Testis (tissue), 3 donors: ENCODE measurements around the gene CDH2. TPM values are rescaled to one million over a fixed set of nuclear protein-coding genes. Genes with fewer than 3 reads are reported as not detected.

Source experiments
- DNase-seq: peaks from one replicate; pipeline ENCODE4 v3.0.0-alpha.2; 2019
- H3K27ac ChIP-seq, 2 donors: fragments of 200-600 bp; sonication (generic); one replicate each; pipeline ENCODE4 v1.5.1; 2019
- H3K27me3 ChIP-seq: fragments of 200-600 bp; sonication (generic); one replicate; pipeline ENCODE4 v1.5.1; 2019
- H3K36me3 ChIP-seq: fragments of 200-600 bp; sonication (generic); one replicate; pipeline ENCODE4 v1.5.1; 2017; ENCODE audit warnings: low read depth; ENCODE audit errors: missing control alignments
- H3K4me1 ChIP-seq: fragments of 200-600 bp; sonication (generic); one replicate; pipeline ENCODE4 v1.5.1; 2019
- H3K4me3 ChIP-seq, 2 donors: fragments of 200-600 bp; sonication (generic); one replicate each; pipeline ENCODE4 v1.5.1; 2017 to 2019
- H3K9me3 ChIP-seq: fragments of 200-600 bp; sonication (generic); one replicate; pipeline ENCODE4 v1.5.1; 2017
- POLR2A ChIP-seq: fragments of 450-650 bp; IDR thresholded peaks from one replicate; pipeline ENCODE4 v1.6.1; 2017; ENCODE audit warnings: antibody characterized with exemption, mild to moderate bottlenecking, moderate library complexity
- WGBS, 2 donors: methylation state at CpG; one replicate each; pipeline ENCODE4 v1.1.5; 2018; 5-methylcytosine and 5-hydroxymethylcytosine counted together
- intact Hi-C: fragments of 100-400 bp; cut with DNase I; formaldehyde crosslinking; loops from one replicate; pipeline ENCODE4 v1.15.1; 2023; ENCODE audit warnings: low total_unique reads
- polyA plus RNA-seq: library from polyadenylated mRNA; stranded (reverse); fragments of 350-450 nt; fragmentation: Illumina TruSeq; extraction: RNeasy Lipid Tissue Mini Kit (QIAGEN cat#74804); gene quantifications from one replicate; pipeline ENCODE4 v1.2.3, GENCODE V29; 2014; ENCODE audit warnings: low read depth, low replicate concordance; ENCODE audit not compliant: insufficient read depth
- total RNA-seq, 2 donors: library from RNA; depleted of rRNA; stranded (reverse); fragments of >200 nt; gene quantifications; one replicate each; pipeline ENCODE4 v1.2.3, GENCODE V29; 2016
- TF ChIP-seq, protein P1 (sequence below), 3 experiments: fragments of 450-650 bp in 2 of 3; fragments of 200-600 bp in 1 of 3; sonication (generic) in 1 of 3; IDR thresholded peaks; one replicate each; pipeline ENCODE4 v1.5.1; 2016 to 2019; ENCODE audit warnings: antibody characterized with exemption in 3 of 3, mild to moderate bottlenecking in 2 of 3, moderate library complexity in 1 of 3

CDH2 gene
- total and polyA plus RNA-seq, 3 donors from 2014 or later = 98.6 to 165 (median 128) TPM

DNA sequence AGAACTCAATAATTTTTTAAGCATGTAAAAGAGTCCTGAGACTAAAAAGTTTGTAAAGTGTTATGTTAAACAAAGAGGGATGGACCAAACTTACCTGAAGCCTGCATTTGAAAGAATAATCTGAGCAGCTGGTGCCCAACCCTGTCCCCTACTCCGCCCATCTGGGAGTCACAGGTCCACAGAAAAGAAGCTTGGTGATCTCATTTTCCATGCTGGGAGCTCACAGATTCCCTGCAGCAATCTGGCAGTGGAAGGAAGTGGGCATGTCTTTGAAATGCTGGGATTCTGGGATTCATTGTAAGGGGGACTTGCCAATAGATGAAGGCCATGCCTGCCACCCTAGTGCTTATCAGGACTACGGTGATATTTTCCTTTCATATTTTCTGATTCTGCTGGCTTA, 17.9 kb downstream of the CDH2 start:
- DNase-seq = no peak
- no peak overlapping the region for H3K27ac ChIP-seq
- TF ChIP-seq, protein P1, sequence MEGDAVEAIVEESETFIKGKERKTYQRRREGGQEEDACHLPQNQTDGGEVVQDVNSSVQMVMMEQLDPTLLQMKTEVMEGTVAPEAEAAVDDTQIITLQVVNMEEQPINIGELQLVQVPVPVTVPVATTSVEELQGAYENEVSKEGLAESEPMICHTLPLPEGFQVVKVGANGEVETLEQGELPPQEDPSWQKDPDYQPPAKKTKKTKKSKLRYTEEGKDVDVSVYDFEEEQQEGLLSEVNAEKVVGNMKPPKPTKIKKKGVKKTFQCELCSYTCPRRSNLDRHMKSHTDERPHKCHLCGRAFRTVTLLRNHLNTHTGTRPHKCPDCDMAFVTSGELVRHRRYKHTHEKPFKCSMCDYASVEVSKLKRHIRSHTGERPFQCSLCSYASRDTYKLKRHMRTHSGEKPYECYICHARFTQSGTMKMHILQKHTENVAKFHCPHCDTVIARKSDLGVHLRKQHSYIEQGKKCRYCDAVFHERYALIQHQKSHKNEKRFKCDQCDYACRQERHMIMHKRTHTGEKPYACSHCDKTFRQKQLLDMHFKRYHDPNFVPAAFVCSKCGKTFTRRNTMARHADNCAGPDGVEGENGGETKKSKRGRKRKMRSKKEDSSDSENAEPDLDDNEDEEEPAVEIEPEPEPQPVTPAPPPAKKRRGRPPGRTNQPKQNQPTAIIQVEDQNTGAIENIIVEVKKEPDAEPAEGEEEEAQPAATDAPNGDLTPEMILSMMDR (IDR thresholded peaks at IDR 0.05) = no peak
- TF ChIP-seq POLR2A = no peak

DNA sequence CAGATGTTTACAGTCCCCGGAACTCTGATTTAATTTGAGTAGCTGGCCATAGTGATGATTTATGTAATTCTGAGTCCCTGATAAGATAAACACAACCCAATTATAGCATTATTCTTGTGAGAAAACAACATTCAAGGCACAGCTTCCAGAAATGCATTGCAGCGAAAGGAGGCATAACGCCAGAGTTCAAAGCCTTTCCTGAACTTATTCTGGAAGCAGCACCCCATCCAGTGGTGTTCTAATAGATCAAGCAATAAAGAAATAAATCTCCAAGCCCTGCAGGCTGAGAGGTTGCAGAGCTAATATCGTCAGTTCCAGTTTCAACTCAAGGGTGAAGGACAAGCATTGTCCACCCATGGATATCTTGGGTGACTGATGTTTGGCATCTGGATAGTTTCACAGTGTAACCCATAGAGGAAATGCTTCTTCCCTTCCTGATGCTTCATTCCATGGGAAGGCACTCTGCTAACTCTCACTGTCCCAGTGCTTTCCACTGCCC, 18.8 kb downstream of the CDH2 start:
- H3K27me3 ChIP-seq = no peaks in the 10 kb centered on the region
- H3K4me1 ChIP-seq = peaks cover 12% of the 10 kb centered on the region
- intact Hi-C loops = no loop called here
- WGBS, 2 donors = 21 to 45% methylated on average over 3 to 4 of the region's 4 CpGs
- TF ChIP-seq, protein P1 (IDR thresholded peaks at IDR 0.05) = no peak
- no peak for TF ChIP-seq POLR2A
- no peak for DNase-seq
- H3K27ac ChIP-seq = no peak overlapping the region
- H3K4me3 ChIP-seq = no peak overlapping the region
- no peaks in the 10 kb centered on the region for H3K36me3 ChIP-seq
- H3K9me3 ChIP-seq = no peaks in the 10 kb centered on the region

More for the DNA sequence above, 17.9 kb downstream of the CDH2 start:
- H3K36me3 ChIP-seq = no peaks in the 10 kb centered on the region
- no peaks in the 10 kb centered on the region for H3K27me3 ChIP-seq
- H3K4me1 ChIP-seq = peaks cover 12% of the 10 kb centered on the region
- H3K9me3 ChIP-seq = no peaks in the 10 kb centered on the region
- intact Hi-C loops = no loop called here
- 62 to 78% methylated on average over 2 of the region's 2 CpGs for whole genome bisulfite sequencing, 2 donors
- no peak overlapping the region for H3K4me3 ChIP-seq

DNA sequence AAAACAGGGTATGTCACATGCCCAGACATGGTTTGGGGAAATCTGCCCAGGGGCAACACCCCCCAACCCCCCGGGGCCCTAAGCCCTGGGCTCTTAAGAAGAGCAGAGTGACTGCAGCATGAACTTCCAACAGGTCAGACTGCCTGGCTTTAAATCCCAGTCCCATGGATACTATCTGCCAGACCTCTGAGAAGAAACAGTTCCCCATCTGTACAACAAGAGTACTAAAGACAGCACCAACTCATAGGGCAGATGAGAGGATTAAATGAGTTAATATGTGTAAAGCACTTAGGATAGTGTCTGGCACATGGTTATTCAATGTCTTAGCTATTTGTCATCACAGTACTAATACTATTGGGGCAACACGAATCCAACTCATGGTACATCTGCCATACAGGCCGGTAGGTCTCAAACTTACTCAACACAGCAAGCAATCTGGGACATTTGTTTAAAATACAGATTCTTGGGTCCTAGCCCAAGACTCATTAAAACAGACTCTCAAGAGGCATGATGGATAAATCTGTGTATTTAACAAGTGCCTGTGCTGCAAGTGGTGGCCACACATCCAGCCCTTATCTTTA, 23.4 kb downstream of the CDH2 start:
- intact Hi-C loops = no loop called here
- H3K4me1 ChIP-seq = peaks cover 12% of the 10 kb centered on the region
- DNase-seq = no peak
- H3K36me3 ChIP-seq = no peaks in the 10 kb centered on the region
- H3K27me3 ChIP-seq = no peaks in the 10 kb centered on the region
- no peaks in the 10 kb centered on the region for H3K9me3 ChIP-seq
- WGBS, 2 donors = 82 to 88% methylated on average over 3 of the region's 3 CpGs
- TF ChIP-seq, protein P1 (IDR thresholded peaks at IDR 0.05) = no peak
- TF ChIP-seq POLR2A = no peak
- H3K4me3 ChIP-seq = no peak overlapping the region
- no peak overlapping the region for H3K27ac ChIP-seq

DNA sequence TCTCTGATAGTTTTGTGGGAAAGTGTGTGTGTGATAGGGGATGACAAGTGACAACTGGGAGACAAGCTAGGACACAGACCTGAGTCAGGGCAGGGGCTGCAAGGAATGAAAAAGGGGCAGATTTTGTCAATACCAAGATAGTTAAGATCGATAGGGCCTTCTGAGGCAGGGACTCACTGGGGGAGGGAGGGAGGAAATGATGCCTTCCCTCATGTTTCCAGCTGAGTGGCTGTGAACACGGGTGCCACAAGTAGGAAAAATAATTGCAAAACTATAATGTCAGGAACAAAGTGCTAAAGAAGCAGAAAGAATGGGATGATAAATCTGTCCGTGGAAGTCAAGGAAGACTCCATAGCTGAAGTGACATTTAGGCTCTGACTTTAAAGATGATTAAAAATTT, 24.2 kb downstream of the CDH2 start:
- Histone ChIP-seq H3K36me3 (no peaks in the 10 kb centered on the region), H3K27ac (peak overlapping the region in 1 of 2 donors; percentile 0), H3K27me3 (no peaks in the 10 kb centered on the region), H3K4me3 (no peak overlapping the region), H3K4me1 (peaks cover 14% of the 10 kb centered on the region), H3K9me3 (no peaks in the 10 kb centered on the region)
- intact Hi-C loops = no loop called here
- 53 to 56% methylated on average over 3 of the region's 3 CpGs for WGBS, 2 donors
- TF ChIP-seq POLR2A = no peak
- TF ChIP-seq, protein P1 (IDR thresholded peaks at IDR 0.05) = no peak
- no peak for DNase-seq

DNA sequence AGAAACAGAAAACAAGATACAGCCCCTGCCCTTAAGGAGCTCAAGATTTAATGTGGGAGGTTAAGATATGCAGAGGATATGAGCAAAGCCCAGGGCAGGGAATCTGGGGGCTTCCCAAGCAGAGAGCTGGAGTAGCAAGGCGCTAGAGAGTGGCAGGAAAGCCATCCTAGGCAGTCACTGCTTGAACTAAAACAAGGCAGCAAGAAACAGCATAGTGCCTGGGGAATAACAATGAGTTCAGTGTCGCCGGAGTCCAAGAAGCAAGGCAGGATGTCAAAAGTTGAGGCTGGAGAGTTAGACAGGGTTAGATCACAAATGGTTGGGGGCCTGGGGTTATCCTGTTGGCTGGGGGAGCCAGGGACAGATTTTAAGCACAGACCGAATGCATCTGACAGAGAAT, 24.6 kb downstream of the CDH2 start:
- peaks cover 15% of the 10 kb centered on the region for H3K4me1 ChIP-seq
- WGBS, 2 donors = 63 to 72% methylated on average over 4 of the region's 4 CpGs
- DNase-seq = no peak
- intact Hi-C loops = no loop called here
- TF ChIP-seq, protein P1 (IDR thresholded peaks at IDR 0.05) = no peak
- no peak for TF ChIP-seq POLR2A
- no peaks in the 10 kb centered on the region for H3K36me3 ChIP-seq
- no peaks in the 10 kb centered on the region for H3K9me3 ChIP-seq
- no peaks in the 10 kb centered on the region for H3K27me3 ChIP-seq
- peak overlapping the region; percentile 0 to 18 for H3K27ac ChIP-seq
- no peak overlapping the region for H3K4me3 ChIP-seq
